HepG2 (cell line): ENCODE data around the gene TMTC1. TPM values are rescaled to one million over a fixed set of nuclear protein-coding genes. Genes with fewer than 3 reads are reported as not detected.

Source experiments
- ATAC-seq: fragments of 200-7000 bp; cut with Tn5 transposase; 3 replicates; pipeline ENCODE4 v1.9.1; 2020; ENCODE audit warnings: mild to moderate bottlenecking, moderate library complexity
- BruUV-seq: library from RNA; stranded (reverse); fragments of 400-500 nt; replicated peaks from 2 replicates; lab custom pipeline; 2021; lab: Mats Ljungman, UMichigan
- CTCF ChIA-PET: fragments of 300-600 bp; formaldehyde crosslinking; extraction: SDS; loops from one replicate; lab custom pipeline; 2021; ENCODE audit warnings: low total read pairs, inconsistent platforms, low intra/inter-chr PET ratio; lab: Yijun Ruan, JAX
- POLR2A ChIA-PET: fragments of 350-600 bp; sonication (Branson Sonifier 250); formaldehyde crosslinking; loops from one replicate; lab custom pipeline; 2020; ENCODE audit warnings: antibody characterized with exemption, inconsistent platforms; lab: Yijun Ruan, JAX
- DNase-seq: peaks from one replicate; pipeline ENCODE4 v3.0.0-alpha.2; 2015; ENCODE audit warnings: low spot score
- FAIRE-seq: peaks from 3 replicates; lab custom pipeline; 2011; peaks lifted over from hg19 to GRCh38; lab: Jason Lieb, UNC
- H2AFZ ChIP-seq: one replicate; pipeline ENCODE4 v1.6.1; 2011; ENCODE audit warnings: low read length, inconsistent platforms
- H3K27ac ChIP-seq: fragments of 300-600 bp; 3 replicates; pipeline ENCODE4 v1.8.0; 2011; ENCODE audit warnings: mixed run types, mild to moderate bottlenecking, mixed read lengths, low read length, inconsistent platforms; ENCODE audit not compliant: insufficient read depth; ENCODE audit errors: extremely low read length
- H3K27me3 ChIP-seq, 2 experiments: fragments of 200-600 bp in 1 of 2; 2 replicates in 1 of 2; 3 replicates in 1 of 2; pipeline versions ENCODE4 v1.6.0 to v1.8.0; 2011; ENCODE audit warnings: low read length in 2 of 2, mild to moderate bottlenecking in 2 of 2, moderate library complexity in 2 of 2, inconsistent platforms in 1 of 2; ENCODE audit not compliant: insufficient read depth in 2 of 2, control insufficient read depth in 1 of 2
- H3K36me3 ChIP-seq, 2 experiments: fragments of 200-600 bp in 1 of 2; replicated peaks in 1 of 2; 2 replicates in 1 of 2; 3 replicates in 1 of 2; pipeline versions ENCODE4 v1.5.1 to v1.8.0; 2011; ENCODE audit warnings: low read length in 2 of 2, inconsistent platforms in 1 of 2; ENCODE audit not compliant: insufficient read depth in 2 of 2, control insufficient read depth in 1 of 2
- H3K4me1 ChIP-seq: 2 replicates; pipeline ENCODE4 v1.5.1; 2012; ENCODE audit warnings: low read length, inconsistent platforms; ENCODE audit not compliant: insufficient read depth
- H3K4me2 ChIP-seq: 2 replicates; pipeline ENCODE4 v1.6.0; 2011; ENCODE audit warnings: low read depth, low read length, inconsistent platforms
- H3K4me3 ChIP-seq, 3 experiments: fragments of 200-600 bp in 1 of 3; sonication (generic), shearing (Covaris generic) in 1 of 3; replicated peaks in 1 of 3; 2 replicates each; pipeline ENCODE4 v1.5.1; 2011 to 2016; ENCODE audit warnings: low read length in 3 of 3, inconsistent platforms in 2 of 3, low read depth in 2 of 3, mild to moderate bottlenecking in 2 of 3, control low read depth in 1 of 3, mixed read lengths in 1 of 3; ENCODE audit not compliant: insufficient read depth in 1 of 3
- H3K79me2 ChIP-seq: one replicate; pipeline ENCODE4 v1.6.1; 2011; ENCODE audit warnings: low read length, inconsistent platforms; ENCODE audit not compliant: insufficient read depth
- H3K9ac ChIP-seq: 2 replicates; pipeline ENCODE4 v1.6.0; 2011; ENCODE audit warnings: mild to moderate bottlenecking, low read depth, low read length, inconsistent platforms; ENCODE audit not compliant: insufficient read depth
- H3K9me3 ChIP-seq: 2 replicates; pipeline ENCODE4 v1.5.1; 2012; ENCODE audit warnings: mild to moderate bottlenecking, low read length
- H4K20me1 ChIP-seq: 2 replicates; pipeline ENCODE4 v1.6.0; 2011; ENCODE audit warnings: inconsistent platforms, mild to moderate bottlenecking, low read length, moderate library complexity; ENCODE audit not compliant: insufficient read depth
- ARNTL ChIP-seq: sonication (generic); formaldehyde crosslinking; IDR thresholded peaks from 2 replicates; pipeline ENCODE4 v1.4.0; 2020; ENCODE audit warnings: mild to moderate bottlenecking, missing genetic modification reagents
- FOXO4 ChIP-seq: sonication (generic); formaldehyde crosslinking; conservative IDR thresholded peaks from 2 replicates; pipeline ENCODE4 v1.8.1; 2023; ENCODE audit warnings: missing genetic modification reagents
- HMGA1 ChIP-seq: sonication (generic); formaldehyde crosslinking; conservative IDR thresholded peaks from 2 replicates; pipeline ENCODE4 v1.4.0; 2020; ENCODE audit warnings: missing genetic modification reagents
- MZF1 ChIP-seq: sonication (generic); formaldehyde crosslinking; IDR thresholded peaks from 2 replicates; pipeline ENCODE4 v1.8.1; 2023; ENCODE audit warnings: mild to moderate bottlenecking, missing genetic modification reagents, borderline replicate concordance
- NR2C2 ChIP-seq: sonication (generic); formaldehyde crosslinking; IDR thresholded peaks from 2 replicates; pipeline ENCODE4 v1.4.0; 2020; ENCODE audit warnings: missing genetic modification reagents, mild to moderate bottlenecking, moderate library complexity, borderline replicate concordance
- RXRB ChIP-seq: IDR thresholded peaks from 2 replicates; pipeline ENCODE4 v1.6.1; 2016; ENCODE audit warnings: borderline replicate concordance, missing genetic modification reagents, missing compliant biosample characterization
- THYN1 ChIP-seq: sonication (generic); formaldehyde crosslinking; IDR thresholded peaks from 2 replicates; pipeline ENCODE4 v1.8.1; 2023; ENCODE audit warnings: low read depth, mild to moderate bottlenecking, moderate library complexity, missing genetic modification reagents, borderline replicate concordance
- ZNF318 ChIP-seq: sonication (generic); formaldehyde crosslinking; IDR thresholded peaks from 2 replicates; pipeline ENCODE4 v1.4.0; 2020; ENCODE audit warnings: mild to moderate bottlenecking, missing genetic modification reagents
- WGBS: methylation state at CpG from one replicate; pipeline ENCODE4 v1.1.6; 2017; ENCODE audit warnings: low lambda C conversion rate; 5-methylcytosine and 5-hydroxymethylcytosine counted together
- in situ Hi-C: cut with HindIII; loops from 2 replicates; pipeline ENCODE4 v1.10.0; 2017; ENCODE audit warnings: low pct_unique_long_range_greater_than_20kb; ENCODE audit not compliant: extremely low pct_ligation_motif_present
- intact Hi-C: fragments of 100-400 bp; cut with micrococcal nuclease; formaldehyde crosslinking; loops from one replicate; pipeline ENCODE4 v1.10.0; 2022; ENCODE audit not compliant: unreplicated experiment
- polyA plus RNA-seq, 8 experiments: library from polyadenylated mRNA; depleted of rRNA in 3 of 8; stranded (reverse) in 7 of 8; unstranded in 1 of 8; fragments of >200 nt; fragmentation: Illumina TruSeq in 4 of 8; extraction: Trizol in 4 of 8; gene quantifications; 2 replicates each; pipeline versions ENCODE4 v1.2.1 to v1.2.3, GENCODE V29; 2011 to 2016; ENCODE audit warnings: low read depth in 4 of 8, missing spikeins in 1 of 8, mixed read lengths in 1 of 8; ENCODE audit not compliant: insufficient read depth in 1 of 8
- total RNA-seq, 5 experiments: library from RNA; depleted of rRNA; stranded (reverse); fragments of >200 nt; fragmentation: Illumina TruSeq; extraction: Trizol; gene quantifications; 2 replicates each; pipeline ENCODE4 v1.2.3, GENCODE V29; 2016; ENCODE audit warnings: low read depth in 1 of 5
- TF ChIP-seq, protein P1 (sequence below): sonication (generic); formaldehyde crosslinking; IDR thresholded peaks from 2 replicates; pipeline ENCODE4 v1.4.0; 2020; ENCODE audit warnings: mild to moderate bottlenecking, missing genetic modification reagents, borderline replicate concordance

Gene TMTC1
- total and polyA plus RNA-seq, 2 of the 13 experiments (the other 11 are each of a cell fraction or from before 2014, with no cell fraction given), result 0.69 to 1.8 TPM

DNA sequence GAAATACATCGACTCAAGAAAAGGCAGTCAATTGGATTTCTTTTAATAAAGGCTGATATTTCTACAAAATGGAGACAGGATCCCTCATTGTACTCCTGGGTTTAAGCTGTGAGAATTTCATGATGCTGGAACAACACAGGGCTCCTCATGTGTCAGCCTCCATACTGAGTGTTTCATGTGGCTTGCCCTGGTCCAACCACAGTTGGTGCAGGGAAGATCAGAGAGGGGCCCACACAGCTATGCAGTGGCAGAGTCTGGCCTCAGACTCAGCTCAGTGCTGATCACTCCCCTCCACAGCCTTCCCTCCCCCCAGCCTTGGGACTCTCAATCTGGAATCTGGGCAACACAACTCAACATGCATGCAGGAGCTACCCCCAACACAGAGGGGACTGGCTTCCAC lies 163.7 kb downstream of the TMTC1 start:
- WGBS, result 57% methylated on average over 1 of the region's 1 CpG
- Histone ChIP-seq H3K4me1 (no peaks in the 10 kb centered on the region), H3K27ac (no peak overlapping the region), H2AFZ (no peak overlapping the region), H3K79me2 (no peaks in the 10 kb centered on the region), H3K9ac (no peak overlapping the region), H4K20me1 (no peaks in the 10 kb centered on the region), H3K4me3 (no peak overlapping the region), H3K36me3 (no peaks in the 10 kb centered on the region), H3K4me2 (no peak overlapping the region), H3K9me3 (no peaks in the 10 kb centered on the region), H3K27me3 (no peaks in the 10 kb centered on the region)
- DNase-seq (no peak), FAIRE-seq (no peak), ATAC-seq (no peak)
- ChIA-PET POLR2A (no interaction called here), CTCF (no interaction called here)
- intact Hi-C loops (no loop called here), in situ Hi-C loops (no loop called here)
- BruUV-seq, result no TSS peak
- TF ChIP-seq NR2C2 (CRISPR knock-in tag) (no peak), THYN1 (no peak), MZF1 (CRISPR knock-in tag) (no peak), ARNTL (no peak), HMGA1 (CRISPR knock-in tag) (no peak), RXRB (CRISPR knock-in tag) (no peak), ZNF318 (CRISPR knock-in tag) (no peak), FOXO4 (CRISPR knock-in tag) (no peak)
- TF ChIP-seq, protein P1, sequence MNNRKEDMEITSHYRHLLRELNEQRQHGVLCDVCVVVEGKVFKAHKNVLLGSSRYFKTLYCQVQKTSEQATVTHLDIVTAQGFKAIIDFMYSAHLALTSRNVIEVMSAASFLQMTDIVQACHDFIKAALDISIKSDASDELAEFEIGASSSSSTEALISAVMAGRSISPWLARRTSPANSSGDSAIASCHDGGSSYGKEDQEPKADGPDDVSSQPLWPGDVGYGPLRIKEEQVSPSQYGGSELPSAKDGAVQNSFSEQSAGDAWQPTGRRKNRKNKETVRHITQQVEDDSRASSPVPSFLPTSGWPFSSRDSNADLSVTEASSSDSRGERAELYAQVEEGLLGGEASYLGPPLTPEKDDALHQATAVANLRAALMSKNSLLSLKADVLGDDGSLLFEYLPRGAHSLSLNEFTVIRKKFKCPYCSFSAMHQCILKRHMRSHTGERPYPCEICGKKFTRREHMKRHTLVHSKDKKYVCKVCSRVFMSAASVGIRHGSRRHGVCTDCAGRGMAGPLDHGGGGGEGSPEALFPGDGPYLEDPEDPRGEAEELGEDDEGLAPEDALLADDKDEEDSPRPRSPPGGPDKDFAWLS, result no peak
